Activated naive CD4-positive, alpha-beta T cell treated with anti-CD3 and anti-CD28 coated beads, Interleukin-2, amount 10 ng/mL, durations not matched to agents 7 days and 5 days (primary cell): ENCODE results near the gene CUTC.

ENCODE experiments used
- CTCF ChIA-PET: fragments of 350-600 bp; sonication (Branson Sonifier 250); formaldehyde crosslinking; loops from one replicate; lab custom pipeline; 2021; ENCODE audit warnings: antibody characterized with exemption; lab: Charles Lee
- DNase-seq: peaks from one replicate; pipeline ENCODE4 v3.0.0-alpha.2; 2020
- H3K27ac Mint-ChIP-seq: one replicate; pipeline ENCODE4 v1.8.0; 2021; ENCODE audit warnings: mild to moderate bottlenecking, moderate library complexity, mixed read lengths
- H3K27me3 Mint-ChIP-seq: one replicate; pipeline ENCODE4 v1.8.0; 2021; ENCODE audit warnings: mild to moderate bottlenecking, mixed read lengths
- H3K36me3 Mint-ChIP-seq: one replicate; pipeline ENCODE4 v1.8.0; 2021; ENCODE audit warnings: mixed read lengths
- H3K4me1 Mint-ChIP-seq: one replicate; pipeline ENCODE4 v1.8.0; 2021; ENCODE audit warnings: mixed read lengths
- H3K4me3 Mint-ChIP-seq: one replicate; pipeline ENCODE4 v1.8.0; 2021; ENCODE audit warnings: mild to moderate bottlenecking, moderate library complexity, mixed read lengths
- H3K9me3 Mint-ChIP-seq: one replicate; pipeline ENCODE4 v1.8.0; 2021; ENCODE audit warnings: mixed read lengths

Gene CUTC

DNA sequence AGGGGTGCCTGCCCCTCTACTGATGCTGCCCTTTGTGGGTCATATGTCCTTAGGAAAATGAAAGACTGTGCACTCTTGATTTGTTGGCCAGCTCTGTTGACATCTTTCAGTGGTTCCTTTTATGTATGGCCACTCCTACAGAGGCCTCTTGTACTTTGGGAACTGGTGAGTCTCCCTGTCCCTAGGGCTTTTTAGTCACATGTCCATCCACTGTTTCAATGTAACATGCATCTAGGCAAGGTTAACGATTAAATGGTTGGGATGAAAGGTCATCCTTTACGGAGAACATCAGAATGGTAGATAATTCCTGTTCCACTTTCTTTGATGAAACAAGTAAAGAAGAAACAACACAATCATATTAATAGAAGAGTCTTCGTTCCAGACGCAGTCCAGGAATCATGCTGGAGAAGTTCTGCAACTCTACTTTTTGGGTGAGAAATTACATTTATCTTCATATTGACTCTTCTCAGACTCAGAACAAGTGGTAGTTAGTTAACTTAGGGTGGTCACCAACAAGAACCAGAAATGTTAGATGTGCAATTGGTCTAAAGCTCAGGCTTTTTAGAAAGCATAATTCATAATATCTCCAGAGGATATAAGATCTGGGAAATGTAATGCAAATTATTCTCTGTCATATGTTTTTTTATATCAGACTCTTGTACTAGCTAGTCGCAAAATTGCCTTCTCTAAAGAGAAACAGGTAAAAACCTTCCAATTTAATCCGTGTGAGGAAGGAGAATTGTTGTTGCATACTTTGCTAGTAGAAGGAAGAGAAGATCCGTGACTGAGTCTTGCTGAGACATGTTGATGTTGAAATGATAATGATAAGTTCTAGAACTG is 50.6 kb downstream of the CUTC start, which contains the start of gene ABCC2:
Gene ABCC2 (plus strand): TSS at position 194 of the 840 bp plus-strand sequence. CDS start 205 bp downstream, at position 399.
- peaks cover 8% of the 10 kb centered on the region for H3K27me3 Mint-ChIP-seq
- DNase-seq = no peak
- CTCF ChIA-PET = no interaction called here
- H3K36me3 Mint-ChIP-seq = no peaks in the 10 kb centered on the region
- no peak within 1 kb of the TSS for H3K27ac Mint-ChIP-seq
- peaks cover 10% of the 10 kb centered on the region for H3K4me1 Mint-ChIP-seq
- H3K9me3 Mint-ChIP-seq = no peaks in the 10 kb centered on the region
- no peak within 1 kb of the TSS for H3K4me3 Mint-ChIP-seq

DNA sequence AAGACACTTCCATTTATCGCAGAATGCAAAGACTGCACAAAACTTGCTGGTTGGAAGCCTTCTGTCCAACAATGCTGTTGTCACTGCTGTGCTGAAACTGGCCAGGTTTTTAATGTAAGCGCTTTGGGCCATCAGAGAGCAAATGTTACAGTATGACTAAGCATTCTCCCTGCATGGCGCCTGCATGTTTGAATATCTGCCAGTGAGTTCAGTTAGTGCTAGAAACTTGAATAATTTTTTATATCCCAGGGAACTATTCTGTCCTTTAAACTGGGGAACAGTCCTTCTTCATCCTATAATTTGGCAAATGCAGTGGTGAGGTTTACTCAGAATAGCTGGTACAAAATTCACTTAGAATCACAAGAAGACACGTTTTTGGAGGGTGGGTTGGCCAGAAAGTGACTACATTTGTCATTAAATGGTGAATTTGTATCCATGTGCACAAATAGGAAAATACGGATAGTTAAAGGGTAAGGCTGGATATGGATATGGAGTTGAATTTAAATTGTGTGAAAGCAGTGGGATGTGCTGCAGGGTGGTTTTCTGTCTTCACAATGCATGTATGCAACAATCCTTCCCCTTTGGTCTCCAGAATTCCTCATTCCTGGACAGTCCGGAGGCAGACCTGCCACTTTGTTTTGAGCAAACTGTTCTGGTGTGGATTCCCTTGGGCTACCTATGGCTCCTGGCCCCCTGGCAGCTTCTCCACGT is 52.1 kb downstream of the CUTC start:
- H3K4me3 Mint-ChIP-seq = no peak overlapping the region
- H3K4me1 Mint-ChIP-seq = peaks cover 8% of the 10 kb centered on the region
- no peak for DNase-seq
- H3K36me3 Mint-ChIP-seq = no peaks in the 10 kb centered on the region
- no peak overlapping the region for H3K27ac Mint-ChIP-seq
- CTCF ChIA-PET = no interaction called here
- H3K9me3 Mint-ChIP-seq = no peaks in the 10 kb centered on the region
- H3K27me3 Mint-ChIP-seq = peaks cover 4% of the 10 kb centered on the region

DNA sequence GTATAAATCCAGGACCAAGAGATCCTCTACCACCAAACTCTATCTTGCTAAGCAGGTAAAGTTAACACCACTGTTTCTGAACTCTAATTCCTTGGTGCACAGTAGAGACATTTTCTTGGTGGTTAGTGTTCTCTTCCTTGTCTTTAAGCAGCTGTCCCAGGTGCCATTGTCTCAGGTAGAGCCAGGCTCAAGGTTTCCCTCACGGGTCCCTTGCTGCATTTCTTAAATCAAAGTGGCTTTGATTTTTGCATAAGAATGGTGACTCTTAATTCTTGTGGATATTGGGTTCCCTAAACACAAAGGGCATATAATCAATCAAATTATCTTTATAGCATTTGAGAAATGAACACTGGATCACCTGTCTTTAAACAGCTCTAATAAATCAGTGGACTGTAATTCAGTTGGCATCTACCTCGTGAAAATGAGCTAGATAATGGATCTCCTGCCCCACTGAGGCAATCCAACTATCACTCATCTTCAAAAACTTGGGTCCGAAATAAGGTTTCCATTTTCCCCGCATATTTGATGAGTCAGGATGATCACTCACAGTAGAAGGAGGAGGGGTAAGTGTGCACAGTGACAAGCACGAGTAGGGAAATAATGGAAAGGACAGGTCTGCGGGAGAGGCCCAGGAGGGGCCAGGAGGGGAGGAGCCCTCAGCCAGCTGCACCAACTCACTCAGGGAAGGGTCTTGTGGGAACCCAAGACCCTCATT is 52.9 kb downstream of the CUTC start:
- no peaks in the 10 kb centered on the region for H3K9me3 Mint-ChIP-seq
- H3K36me3 Mint-ChIP-seq = no peaks in the 10 kb centered on the region
- H3K4me3 Mint-ChIP-seq = no peak overlapping the region
- DNase-seq = no peak
- H3K27me3 Mint-ChIP-seq = no peaks in the 10 kb centered on the region
- CTCF ChIA-PET = no interaction called here
- H3K4me1 Mint-ChIP-seq = peaks cover 2% of the 10 kb centered on the region
- H3K27ac Mint-ChIP-seq = no peak overlapping the region

DNA sequence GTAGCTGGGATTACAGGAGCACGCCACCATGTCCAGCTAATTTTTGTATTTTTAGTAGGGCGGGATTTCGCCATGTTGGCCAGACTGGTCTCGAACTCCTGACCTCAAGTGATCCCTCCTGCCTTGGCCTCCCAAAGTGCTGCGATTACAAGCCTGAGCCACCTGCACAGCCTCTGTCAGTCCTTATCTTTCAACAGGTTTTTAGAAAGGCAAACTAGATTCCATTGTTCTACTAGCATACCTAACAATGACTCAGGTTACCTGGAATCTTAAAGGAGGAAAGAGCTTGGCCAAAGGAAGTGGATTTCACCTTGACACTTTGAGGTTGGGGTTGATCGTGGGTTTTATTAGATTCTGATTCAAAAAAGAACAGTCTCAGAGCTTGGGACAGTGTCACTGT is 53.6 kb downstream of the CUTC start:
- CTCF ChIA-PET = no interaction called here
- no peaks in the 10 kb centered on the region for H3K4me1 Mint-ChIP-seq
- H3K27ac Mint-ChIP-seq = no peak overlapping the region
- DNase-seq = no peak
- H3K27me3 Mint-ChIP-seq = no peaks in the 10 kb centered on the region
- no peak overlapping the region for H3K4me3 Mint-ChIP-seq
- H3K36me3 Mint-ChIP-seq = no peaks in the 10 kb centered on the region
- no peaks in the 10 kb centered on the region for H3K9me3 Mint-ChIP-seq

DNA sequence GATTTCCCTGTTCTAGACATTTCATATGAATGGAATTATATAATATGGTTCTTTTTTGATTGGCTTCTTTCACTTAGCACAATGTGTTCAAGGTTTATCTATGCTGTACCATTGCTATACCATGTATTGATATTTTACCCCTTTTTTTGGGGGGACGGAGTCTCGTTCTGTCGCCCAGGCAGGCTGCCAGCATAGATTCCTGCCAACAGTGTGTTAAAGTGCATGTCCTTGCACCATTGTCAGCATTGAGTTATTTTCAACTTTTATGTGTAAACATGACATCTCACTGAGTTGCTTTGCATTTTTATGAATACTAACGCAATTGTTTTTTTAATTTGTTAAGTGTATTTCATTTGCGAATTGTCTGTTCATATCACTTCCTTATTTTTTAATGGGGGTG is 55.3 kb downstream of the CUTC start:
- Mint-ChIP-seq H3K36me3 (no peaks in the 10 kb centered on the region), H3K9me3 (no peaks in the 10 kb centered on the region), H3K27me3 (no peaks in the 10 kb centered on the region), H3K4me3 (no peak overlapping the region), H3K4me1 (no peaks in the 10 kb centered on the region), H3K27ac (no peak overlapping the region)
- CTCF ChIA-PET = interaction anchor here (0.6 kb wide), 1 partner anchor 34 kb away, joined by 3 read pairs; no protein-coding TSS in a partner anchor
- no peak for DNase-seq

DNA sequence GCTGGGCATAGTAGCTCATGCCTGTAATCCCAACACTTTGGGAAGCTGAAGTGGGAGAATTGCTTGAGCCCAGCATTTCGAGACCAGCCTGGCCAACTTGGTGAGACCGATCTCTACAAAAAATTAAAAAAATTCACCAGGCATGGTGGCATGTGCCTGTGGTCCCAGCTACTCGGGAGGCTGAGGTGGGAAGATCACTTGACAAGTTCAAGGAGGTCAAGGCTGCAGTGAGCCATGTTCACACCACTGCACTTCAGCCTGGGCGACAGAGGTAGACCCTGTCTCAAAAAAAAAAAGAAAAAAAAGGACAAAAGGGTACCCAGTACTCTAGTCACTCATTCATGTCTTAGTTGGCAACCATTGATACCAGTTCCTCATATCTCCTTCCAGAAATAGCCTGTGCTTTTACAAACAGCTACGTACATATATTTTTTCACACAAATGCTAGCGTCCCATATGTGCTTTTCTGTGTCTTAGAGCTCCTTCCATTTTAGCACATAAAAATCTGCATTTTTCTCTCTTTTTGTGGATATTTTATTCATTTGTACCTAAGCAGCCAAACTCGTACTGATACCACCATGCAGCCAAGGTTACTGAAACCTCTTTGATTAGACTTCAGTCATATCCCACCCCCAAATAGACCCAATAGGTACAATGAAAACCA is 55.9 kb downstream of the CUTC start:
- Mint-ChIP-seq H3K4me3 (no peak overlapping the region), H3K9me3 (no peaks in the 10 kb centered on the region), H3K27me3 (no peaks in the 10 kb centered on the region), H3K4me1 (no peaks in the 10 kb centered on the region), H3K27ac (no peak overlapping the region), H3K36me3 (no peaks in the 10 kb centered on the region)
- CTCF ChIA-PET = interaction anchor here (0.6 kb wide), 1 partner anchor 34 kb away, joined by 3 read pairs; no protein-coding TSS in a partner anchor
- no peak for DNase-seq

DNA sequence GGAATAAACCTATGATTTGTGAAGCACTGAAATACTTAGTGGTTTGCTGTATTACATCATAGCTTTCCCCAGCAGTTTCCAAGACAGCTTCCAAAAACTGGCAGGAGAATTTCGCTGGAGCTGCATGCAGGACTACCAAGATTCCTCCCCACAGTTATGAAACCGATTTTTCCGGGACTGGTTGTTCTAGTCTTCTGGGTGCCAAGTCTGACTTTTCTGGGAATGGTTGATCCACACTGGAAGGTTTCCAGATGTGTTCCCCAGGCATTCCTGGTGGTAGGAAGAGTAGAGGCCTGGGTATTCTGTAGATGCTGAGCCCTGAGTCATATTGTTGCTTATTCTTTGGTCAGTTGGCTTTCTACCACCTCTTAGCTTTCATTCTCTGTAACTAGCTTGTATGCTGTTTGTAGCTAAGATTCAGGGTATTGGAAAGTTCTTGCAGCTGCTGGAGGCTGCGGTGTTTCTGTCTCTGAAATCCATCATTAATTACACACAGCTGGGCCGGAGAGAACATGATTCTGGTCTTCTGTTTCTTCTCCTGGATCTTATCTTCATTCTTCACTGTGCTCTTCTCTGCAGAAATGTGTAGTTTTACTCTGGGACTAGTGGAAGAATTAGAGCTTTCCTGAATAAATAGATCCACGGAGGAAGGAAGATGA is 56.7 kb downstream of the CUTC start:
- Mint-ChIP-seq H3K36me3 (no peaks in the 10 kb centered on the region), H3K4me3 (no peak overlapping the region), H3K27me3 (no peaks in the 10 kb centered on the region), H3K27ac (no peak overlapping the region), H3K4me1 (no peaks in the 10 kb centered on the region), H3K9me3 (no peaks in the 10 kb centered on the region)
- CTCF ChIA-PET = no interaction called here
- DNase-seq = no peak

DNA sequence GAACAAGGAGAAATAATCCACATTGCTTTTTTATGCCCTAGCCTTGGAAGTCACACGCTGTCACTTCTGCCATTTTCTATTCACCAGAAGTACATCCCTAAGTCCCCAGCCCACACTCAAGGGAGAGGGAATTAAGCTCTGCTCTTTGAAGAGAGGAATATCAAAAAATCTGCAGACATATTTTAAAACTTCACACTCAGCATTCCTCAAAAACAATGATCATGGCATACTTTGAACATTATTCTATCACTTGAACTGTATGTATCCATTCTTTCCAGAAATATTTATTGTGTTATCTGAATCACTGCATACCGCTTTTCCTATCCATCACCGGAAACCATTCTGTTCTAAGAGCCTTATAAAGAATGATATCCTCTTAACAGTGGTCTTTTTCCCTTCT is 59.8 kb downstream of the CUTC start:
- Mint-ChIP-seq H3K27me3 (no peaks in the 10 kb centered on the region), H3K4me1 (no peaks in the 10 kb centered on the region), H3K36me3 (no peaks in the 10 kb centered on the region), H3K27ac (no peak overlapping the region), H3K9me3 (no peaks in the 10 kb centered on the region), H3K4me3 (no peak overlapping the region)
- CTCF ChIA-PET = interaction anchor here (1.2 kb wide), 2 partner anchors 10 to 54 kb away, joined by 3 to 4 read pairs; no protein-coding TSS in a partner anchor
- no peak for DNase-seq

DNA sequence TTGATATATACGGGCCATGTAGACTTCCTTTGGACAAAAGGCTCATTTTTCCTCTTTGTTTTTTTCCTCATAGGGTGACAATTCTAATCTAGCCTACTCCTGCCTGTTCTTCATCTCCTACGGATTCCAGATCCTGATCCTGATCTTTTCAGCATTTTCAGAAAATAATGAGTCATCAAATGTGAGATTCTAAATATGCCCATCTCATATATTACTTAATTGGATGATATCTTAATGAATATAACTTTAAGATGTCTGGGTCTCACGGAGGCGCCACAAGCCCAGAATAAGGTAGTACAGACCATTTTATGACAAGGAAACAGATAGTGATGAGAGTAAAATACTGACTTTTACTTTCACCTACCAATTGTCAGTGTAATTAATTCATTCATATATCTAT is 61.8 kb downstream of the CUTC start:
- no peak overlapping the region for H3K27ac Mint-ChIP-seq
- H3K36me3 Mint-ChIP-seq = no peaks in the 10 kb centered on the region
- CTCF ChIA-PET = no interaction called here
- H3K4me1 Mint-ChIP-seq = no peaks in the 10 kb centered on the region
- no peak overlapping the region for H3K4me3 Mint-ChIP-seq
- no peaks in the 10 kb centered on the region for H3K9me3 Mint-ChIP-seq
- no peaks in the 10 kb centered on the region for H3K27me3 Mint-ChIP-seq
- DNase-seq = no peak

DNA sequence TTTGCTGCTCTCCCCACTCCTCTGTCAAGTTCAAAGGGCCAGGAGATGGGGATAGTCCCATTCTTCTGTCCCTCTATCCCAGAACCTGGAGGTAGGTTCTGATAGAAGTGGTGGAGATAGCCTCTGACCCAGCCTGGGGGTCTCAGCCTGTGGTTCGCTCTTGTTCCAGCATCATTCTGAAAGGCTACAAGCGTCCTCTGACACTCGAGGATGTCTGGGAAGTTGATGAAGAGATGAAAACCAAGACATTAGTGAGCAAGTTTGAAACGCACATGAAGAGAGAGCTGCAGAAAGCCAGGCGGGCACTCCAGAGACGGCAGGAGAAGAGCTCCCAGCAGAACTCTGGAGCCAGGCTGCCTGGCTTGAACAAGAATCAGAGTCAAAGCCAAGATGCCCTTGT is 64.9 kb downstream of the CUTC start:
- H3K4me3 Mint-ChIP-seq = no peak overlapping the region
- no peak overlapping the region for H3K27ac Mint-ChIP-seq
- H3K4me1 Mint-ChIP-seq = no peaks in the 10 kb centered on the region
- no peaks in the 10 kb centered on the region for H3K36me3 Mint-ChIP-seq
- H3K27me3 Mint-ChIP-seq = no peaks in the 10 kb centered on the region
- no peaks in the 10 kb centered on the region for H3K9me3 Mint-ChIP-seq
- no peak for DNase-seq
- CTCF ChIA-PET = interaction anchor here (1.1 to 1.2 kb wide), 2 partner anchors 65 to 249 kb away, joined by 3 read pairs; partner anchors contain the start of genes COX15 and CUTC

DNA sequence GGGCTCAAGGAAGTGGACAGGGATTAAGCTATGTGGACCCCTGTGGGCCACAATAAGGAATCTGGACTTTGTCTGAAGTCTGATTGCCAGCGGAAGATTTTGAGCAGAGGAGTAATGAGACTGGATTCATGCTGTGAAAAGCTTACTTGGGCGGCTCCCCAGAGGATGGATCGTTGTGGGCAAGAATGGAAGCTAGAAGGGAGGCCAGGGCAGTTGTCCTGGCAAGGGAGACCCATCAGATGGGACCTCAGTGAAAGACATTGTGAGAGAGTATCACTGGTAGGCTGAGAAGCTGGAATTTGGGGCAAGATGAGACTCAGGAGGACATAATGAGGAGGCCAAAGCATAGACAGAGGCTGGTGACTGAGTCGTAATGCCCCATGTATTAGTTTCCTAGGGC is 66.0 kb downstream of the CUTC start:
- Mint-ChIP-seq H3K36me3 (no peaks in the 10 kb centered on the region), H3K27ac (no peak overlapping the region), H3K27me3 (no peaks in the 10 kb centered on the region), H3K4me1 (no peaks in the 10 kb centered on the region), H3K9me3 (no peaks in the 10 kb centered on the region), H3K4me3 (no peak overlapping the region)
- CTCF ChIA-PET = interaction anchor here (0.6 to 1.2 kb wide), 3 partner anchors 66 to 248 kb away, joined by 3 read pairs; partner anchors contain the start of genes COX15 and CUTC
- no peak for DNase-seq

DNA sequence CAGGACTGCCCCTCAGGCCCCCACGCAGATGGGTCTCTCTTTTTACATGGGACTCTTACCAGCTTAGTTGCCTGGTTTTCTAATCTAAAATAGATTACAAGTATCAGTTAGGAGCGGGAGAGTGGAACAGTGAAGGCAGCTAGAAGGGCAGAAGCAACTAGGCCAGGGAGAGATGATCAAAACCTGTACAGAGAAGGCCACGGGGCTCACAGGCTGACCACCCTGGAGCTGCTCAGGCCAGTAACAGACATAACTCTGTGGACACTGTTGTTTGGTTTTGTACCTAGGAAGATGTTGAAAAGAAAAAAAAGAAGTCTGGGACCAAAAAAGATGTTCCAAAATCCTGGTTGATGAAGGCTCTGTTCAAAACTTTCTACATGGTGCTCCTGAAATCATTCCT is 66.9 kb downstream of the CUTC start:
- Mint-ChIP-seq H3K9me3 (no peaks in the 10 kb centered on the region), H3K36me3 (no peaks in the 10 kb centered on the region), H3K27me3 (no peaks in the 10 kb centered on the region), H3K27ac (no peak overlapping the region), H3K4me3 (no peak overlapping the region), H3K4me1 (no peaks in the 10 kb centered on the region)
- no peak for DNase-seq
- CTCF ChIA-PET = interaction anchor here (0.6 to 1.3 kb wide), 2 partner anchors 9 to 76 kb away, joined by 3 read pairs; no protein-coding TSS in a partner anchor

DNA sequence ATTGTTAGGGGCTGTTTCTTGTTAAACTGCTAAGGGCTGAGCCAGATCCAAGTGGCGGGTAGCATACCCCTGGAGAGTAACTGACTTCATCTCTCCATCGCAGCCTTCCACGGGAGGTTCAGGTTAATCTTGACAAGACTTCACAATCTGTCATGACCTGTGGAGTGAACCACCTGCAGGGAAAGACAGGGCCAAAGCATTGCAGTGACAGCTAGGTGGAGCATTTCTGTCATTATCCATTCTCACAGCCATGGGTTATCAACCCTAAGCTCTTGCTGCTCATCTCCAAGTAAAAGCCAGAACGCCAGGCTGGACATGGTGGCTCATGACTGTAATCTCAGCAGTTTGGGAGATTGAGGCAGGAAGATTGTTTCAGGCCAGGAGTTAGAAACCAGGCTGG is 67.6 kb downstream of the CUTC start:
- CTCF ChIA-PET = interaction anchor here (1.3 kb wide), 1 partner anchor 10 kb away, joined by 3 read pairs; no protein-coding TSS in a partner anchor

More for the DNA sequence above, 67.6 kb downstream of the CUTC start:
- no peaks in the 10 kb centered on the region for H3K36me3 Mint-ChIP-seq
- no peak overlapping the region for H3K4me3 Mint-ChIP-seq
- no peaks in the 10 kb centered on the region for H3K4me1 Mint-ChIP-seq
- H3K27me3 Mint-ChIP-seq = no peaks in the 10 kb centered on the region
- no peaks in the 10 kb centered on the region for H3K9me3 Mint-ChIP-seq
- H3K27ac Mint-ChIP-seq = no peak overlapping the region
- no peak for DNase-seq
